ENCODE measurements around the gene IQGAP2. TPM values are rescaled to one million over a fixed set of nuclear protein-coding genes. Genes with fewer than 3 reads are reported as not detected.

Gene IQGAP2
- total and polyA plus RNA-seq, 2 donors (not counting 1 experiment from before 2014, with no cell fraction given) = 8.1 to 15.0 TPM

- no peak for ATAC-seq (ENCODE audit: low read depth)
These were observed 212.7 kb downstream of the IQGAP2 start for GRCh38 chr5:76615759-76616158.

GRCh38 chr5:76616206-76616605, 213.1 kb downstream of the IQGAP2 start:
- WGBS (ENCODE audit: insufficient coverage) = 100% methylated on average over 1 of the region's 2 CpGs
- Histone ChIP-seq H3K79me2 (ENCODE audit: control insufficient read depth, insufficient read depth, low read length) (no peaks in the 10 kb centered on the region), H3K4me2 (replicated peaks; ENCODE audit: low read depth, low read length, poor library complexity, severe bottlenecking) (no peak overlapping the region), H2AFZ (ENCODE audit: insufficient read depth, low read depth, low read length, poor library complexity, severe bottlenecking) (no peak overlapping the region), H3K9ac (ENCODE audit: low read length) (no peak overlapping the region), H4K20me1 (ENCODE audit: control insufficient read depth, insufficient read depth, low read length, poor library complexity, severe bottlenecking) (no peaks in the 10 kb centered on the region), H3K4me3 (ENCODE audit: control extremely low read depth in 1 of 5, extremely low read depth in 1 of 5, insufficient read depth in 1 of 5, low read depth in 2 of 5, low read length in 4 of 5) (no peak overlapping the region), H3K4me1 (ENCODE audit: control insufficient read depth in 2 of 2, insufficient read depth in 2 of 2, low read length in 2 of 2) (no peaks in the 10 kb centered on the region), H3K36me3 (replicated peaks in 1 of 2; ENCODE audit: control extremely low read depth in 1 of 2, control insufficient read depth in 1 of 2, extremely low read depth in 1 of 2, insufficient read depth in 2 of 2, low read length in 1 of 2) (no peaks in the 10 kb centered on the region), H3K27me3 (replicated peaks in 1 of 4; ENCODE audit: control extremely low read depth in 1 of 4, control insufficient read depth in 3 of 4, insufficient read depth in 4 of 4, low read length in 3 of 4) (no peaks in the 10 kb centered on the region), H3K9me3 (ENCODE audit: control extremely low read depth in 1 of 3, control insufficient read depth in 2 of 3, insufficient read depth in 1 of 3, low read length in 2 of 3) (no peaks in the 10 kb centered on the region), H3K27ac (ENCODE audit: low read length in 2 of 2) (no peak overlapping the region)
- H3K4me3 Mint-ChIP-seq = no peak overlapping the region
- H3K4me1 Mint-ChIP-seq = no peaks in the 10 kb centered on the region
- H3K27ac Mint-ChIP-seq = no peak overlapping the region
- TF ChIP-seq CTCF (IDR thresholded peaks at IDR 0.05) = no peak
- TF ChIP-seq EZH2 (IDR thresholded peaks at IDR 0.05; ENCODE audit: borderline replicate concordance, insufficient read depth, low read depth, low read length, poor library complexity, severe bottlenecking) = no peak
- H3K27me3 Mint-ChIP-seq = no peaks in the 10 kb centered on the region
- DNase-seq (no peak), ATAC-seq (ENCODE audit: low read depth) (no peak)
- H3K9me3 Mint-ChIP-seq (ENCODE audit: insufficient read depth) = no peaks in the 10 kb centered on the region
- intact Hi-C loops (cut with micrococcal nuclease) = no loop called here
- CTCF ChIA-PET = interaction anchor here (1.0 kb wide), 1 partner anchor 158 kb away, joined by 3 read pairs; no protein-coding TSS in a partner anchor
- POLR2A ChIA-PET = no interaction called here

More at GRCh38 chr5:76615759-76616158, 212.7 kb downstream of the IQGAP2 start:
- Histone ChIP-seq H3K4me2 (replicated peaks; ENCODE audit: low read depth, low read length, poor library complexity, severe bottlenecking) (no peak overlapping the region), H3K36me3 (replicated peaks in 1 of 2; ENCODE audit: control extremely low read depth in 1 of 2, control insufficient read depth in 1 of 2, extremely low read depth in 1 of 2, insufficient read depth in 2 of 2, low read length in 1 of 2) (no peaks in the 10 kb centered on the region), H2AFZ (ENCODE audit: insufficient read depth, low read depth, low read length, poor library complexity, severe bottlenecking) (no peak overlapping the region), H3K79me2 (ENCODE audit: control insufficient read depth, insufficient read depth, low read length) (no peaks in the 10 kb centered on the region), H3K9me3 (ENCODE audit: control extremely low read depth in 1 of 3, control insufficient read depth in 2 of 3, insufficient read depth in 1 of 3, low read length in 2 of 3) (no peaks in the 10 kb centered on the region), H3K4me3 (ENCODE audit: control extremely low read depth in 1 of 5, extremely low read depth in 1 of 5, insufficient read depth in 1 of 5, low read depth in 2 of 5, low read length in 4 of 5) (no peak overlapping the region), H3K27ac (ENCODE audit: low read length in 2 of 2) (no peak overlapping the region), H3K27me3 (replicated peaks in 1 of 4; ENCODE audit: control extremely low read depth in 1 of 4, control insufficient read depth in 3 of 4, insufficient read depth in 4 of 4, low read length in 3 of 4) (no peaks in the 10 kb centered on the region), H3K9ac (ENCODE audit: low read length) (no peak overlapping the region), H4K20me1 (ENCODE audit: control insufficient read depth, insufficient read depth, low read length, poor library complexity, severe bottlenecking) (no peaks in the 10 kb centered on the region), H3K4me1 (ENCODE audit: control insufficient read depth in 2 of 2, insufficient read depth in 2 of 2, low read length in 2 of 2) (no peaks in the 10 kb centered on the region)
- WGBS (ENCODE audit: insufficient coverage) = 100% methylated on average over 1 of the region's 2 CpGs
- intact Hi-C loops (cut with micrococcal nuclease) = no loop called here
- ChIA-PET POLR2A (no interaction called here), CTCF (interaction anchor here (1.0 kb wide), 1 partner anchor 159 kb away, joined by 3 read pairs; no protein-coding TSS in a partner anchor)
- Mint-ChIP-seq H3K9me3 (ENCODE audit: insufficient read depth) (no peaks in the 10 kb centered on the region), H3K4me3 (no peak overlapping the region), H3K27me3 (no peaks in the 10 kb centered on the region), H3K4me1 (no peaks in the 10 kb centered on the region), H3K27ac (no peak overlapping the region)
- no peak for DNase-seq
- TF ChIP-seq EZH2 (IDR thresholded peaks at IDR 0.05; ENCODE audit: borderline replicate concordance, insufficient read depth, low read depth, low read length, poor library complexity, severe bottlenecking) (no peak), CTCF (IDR thresholded peaks at IDR 0.05) (no peak)
